Adrenal gland (tissue), 12 donors: Measurements from ENCODE around the gene ADAMTS19. TPM values are rescaled to one million over a fixed set of nuclear protein-coding genes. Genes with fewer than 3 reads are reported as not detected.

ENCODE experiments used
- DNase-seq, 7 donors: peaks; one replicate each; pipeline ENCODE4 v3.0.0-alpha.2; 2019 to 2020
- H3K27ac ChIP-seq, 5 donors: fragments of 200-600 bp; sonication (generic) in 4 of 5; 1 replicate in 3 of 5; 2 replicates in 2 of 5; pipeline versions ENCODE4 v1.5.1 to v1.8.0; 2016 to 2020; ENCODE audit warnings: mild to moderate bottlenecking in 1 of 5
- H3K27me3 ChIP-seq: fragments of 200-600 bp; 2 replicates; pipeline ENCODE4 v1.8.0; 2021
- H3K36me3 ChIP-seq, 2 donors: fragments of 200-600 bp; replicated peaks in 1 of 2; 1 replicate in 1 of 2; 2 replicates in 1 of 2; pipeline versions ENCODE4 v1.5.1 to v1.8.0; 2018 to 2022
- H3K4me1 ChIP-seq, 2 donors: fragments of 200-600 bp; replicated peaks in 1 of 2; 1 replicate in 1 of 2; 2 replicates in 1 of 2; pipeline versions ENCODE4 v1.5.1 to v1.8.0; 2018 to 2021
- H3K4me3 ChIP-seq, 4 donors: fragments of 200-600 bp; sonication (generic) in 3 of 4; one replicate each; pipeline ENCODE4 v1.5.1; 2016 to 2018
- H3K9me3 ChIP-seq, 3 donors: fragments of 200-600 bp; sonication (generic) in 1 of 3; replicated peaks in 1 of 3; 1 replicate in 2 of 3; 2 replicates in 1 of 3; pipeline versions ENCODE4 v1.5.1 to v1.8.0; 2016 to 2021
- CTCF ChIP-seq, 6 experiments: fragments of 450-650 bp in 4 of 6; fragments of 200-600 bp in 2 of 6; sonication (generic) in 1 of 6; IDR thresholded peaks; 1 replicate in 5 of 6; 2 replicates in 1 of 6; pipeline versions ENCODE4 v1.5.1 to v1.8.0; 2016 to 2021; ENCODE audit warnings: antibody characterized with exemption in 6 of 6, mild to moderate bottlenecking in 2 of 6, moderate library complexity in 1 of 6
- POLR2A ChIP-seq, 2 donors: fragments of 450-650 bp; IDR thresholded peaks; one replicate each; pipeline ENCODE4 v1.6.1; 2017; ENCODE audit warnings: antibody characterized with exemption in 2 of 2, mild to moderate bottlenecking in 2 of 2, moderate library complexity in 1 of 2
- WGBS, 4 donors: extraction: QIAGEN DNeasy Blood & Tissue Kit in 2 of 4; methylation state at CpG; one replicate each; pipeline versions ENCODE4 v1.1.5 to v1.1.7; 2013 to 2017; 5-methylcytosine and 5-hydroxymethylcytosine counted together
- intact Hi-C, 2 donors: fragments of 100-400 bp; cut with DNase I; formaldehyde crosslinking; loops; one replicate each; pipeline versions ENCODE4 v1.14.1 to v1.15.0; 2022 to 2023
- polyA plus RNA-seq, 3 donors: library from polyadenylated mRNA; stranded (reverse); fragments of 200-250 nt in 2 of 3; fragments of 350-450 nt in 1 of 3; fragmentation: Illumina TruSeq in 1 of 3; extraction: RNeasy Lipid Tissue Mini Kit (QIAGEN cat#74804) in 1 of 3; gene quantifications; one replicate each; pipeline ENCODE4 v1.2.3, GENCODE V29; 2013 to 2014
- total RNA-seq, 9 donors: library from RNA; depleted of rRNA in 4 of 9; stranded (reverse); fragments of >200 nt in 4 of 9; fragments of 120-200 nt in 1 of 9; fragmentation: NEBNext Ultra II Directional in 1 of 9; extraction: Animal tissue kit (Norgen Biotek cat#: 25700) in 1 of 9; gene quantifications; one replicate each; pipeline versions ENCODE4 v1.1.0 to v1.2.4, GENCODE V29; 2013 to 2023
- donor health status: healthy with polysubstance abuse.
- donor health status: Bipolar disorder and iron deficiency.
- donor health status: DM: yes; HTN: yes; CAD: no.
- donor health status: DM: no; HTN: no; CAD: no.
- donor health status: DM: no; HTN: no; CAD: no.
- donor health status: DM: yes; HTN: yes; CAD: no.

Gene ADAMTS19
- total and polyA plus RNA-seq, 12 donors: 0.14 to 32.9 (median 0.91) TPM; not detected in 3

GRCh38 chr5:129601576-129601975 is 141.5 kb downstream of the ADAMTS19 start:
- TF ChIP-seq CTCF (IDR thresholded peaks at IDR 0.05) (no peak), POLR2A (IDR thresholded peaks at IDR 0.05) (no peak)
- no peak for DNase-seq
- H3K9me3 ChIP-seq: no peaks in the 10 kb centered on the region
- no peaks in the 10 kb centered on the region for H3K36me3 ChIP-seq
- H3K27me3 ChIP-seq: no peaks in the 10 kb centered on the region
- 80 to 82% (median 81%) methylated on average over 2 of the region's 2 CpGs for WGBS, 4 donors
- H3K4me1 ChIP-seq: no peaks in the 10 kb centered on the region
- intact Hi-C loops: no loop called here
- no peak overlapping the region for H3K27ac ChIP-seq
- no peak overlapping the region for H3K4me3 ChIP-seq

GRCh38 chr5:129608350-129608749 is 148.3 kb downstream of the ADAMTS19 start:
- intact Hi-C loops: no loop called here
- TF ChIP-seq CTCF (IDR thresholded peaks at IDR 0.05) (no peak), POLR2A (IDR thresholded peaks at IDR 0.05) (no peak)

GRCh38 chr5:129609710-129610109 is 149.6 kb downstream of the ADAMTS19 start:
- 22 to 37% (median 28%) methylated on average over 1 of the region's 1 CpG for WGBS, 4 donors
- H3K27me3 ChIP-seq: no peaks in the 10 kb centered on the region
- no peak for DNase-seq
- no peak for TF ChIP-seq POLR2A (IDR thresholded peaks at IDR 0.05)
- TF ChIP-seq CTCF (IDR thresholded peaks at IDR 0.05): no peak
- no peaks in the 10 kb centered on the region for H3K9me3 ChIP-seq
- intact Hi-C loops: no loop called here
- H3K4me1 ChIP-seq: no peaks in the 10 kb centered on the region
- no peak overlapping the region for H3K4me3 ChIP-seq
- no peaks in the 10 kb centered on the region for H3K36me3 ChIP-seq
- H3K27ac ChIP-seq: no peak overlapping the region

More at GRCh38 chr5:129608350-129608749, 148.3 kb downstream of the ADAMTS19 start:
- Histone ChIP-seq H3K36me3 (no peaks in the 10 kb centered on the region), H3K4me3 (no peak overlapping the region), H3K27me3 (no peaks in the 10 kb centered on the region), H3K4me1 (no peaks in the 10 kb centered on the region), H3K9me3 (no peaks in the 10 kb centered on the region), H3K27ac (no peak overlapping the region)
- DNase-seq: no peak
- 83 to 100% (median 84%) methylated on average over 1 of the region's 1 CpG for WGBS, 4 donors

- TF ChIP-seq CTCF (IDR thresholded peaks at IDR 0.05) (no peak), POLR2A (IDR thresholded peaks at IDR 0.05) (no peak)
- no peaks in the 10 kb centered on the region for H3K27me3 ChIP-seq
- H3K4me1 ChIP-seq: no peaks in the 10 kb centered on the region
- H3K9me3 ChIP-seq: no peaks in the 10 kb centered on the region
- H3K36me3 ChIP-seq: no peaks in the 10 kb centered on the region
- 62 to 87% (median 78%) methylated on average over 1 of the region's 1 CpG for WGBS, 4 donors
- no peak overlapping the region for H3K27ac ChIP-seq
- H3K4me3 ChIP-seq: no peak overlapping the region
- intact Hi-C loops: no loop called here
- DNase-seq: no peak
These were observed 156.4 kb downstream of the ADAMTS19 start for GRCh38 chr5:129616517-129616916.
